ENCODE measurements around the gene RPS8. TPM values are rescaled to one million over a fixed set of nuclear protein-coding genes. Genes with fewer than 3 reads are reported as not detected.
"Not testable (repeated sequence)": the region's sequence is repeated elsewhere in the genome, so short reads cannot be mapped to it uniquely, and the experiment has no call there.

Gene RPS8
- polyA plus RNA-seq, 4 donors: 1,153 to 3,026 (median 2,284) TPM

GRCh38 chr1:44739307-44740178, 35.8 kb upstream of the RPS8 start, which contains the start of gene KIF2C:
TSS of gene KIF2C (plus strand) at chr1:44739837. CDS start at chr1:44739933, 96 bp downstream.
- 0% methylated on average over 57 of the region's 57 CpGs for WGBS, 3 donors
- DNase-seq (peak; percentile 97 to 99), FAIRE-seq (no peak)
- H3K4me1 ChIP-seq (ENCODE audit: control insufficient read depth in 3 of 3, insufficient read depth in 2 of 3, low read depth in 1 of 3, low read length in 2 of 3): peaks cover 0 to 6% (median 3%) of the 10 kb centered on the region in 3 donors
- H3K27ac ChIP-seq (ENCODE audit: low read depth in 1 of 3, low read length in 2 of 3): peak within 1 kb of the TSS; percentile 50 to 94 (median 92)
- peaks cover 0 to 8% (median 0%) of the 10 kb centered on the region in 3 donors for H3K36me3 ChIP-seq (ENCODE audit: control insufficient read depth in 3 of 3, insufficient read depth in 2 of 3, low read depth in 1 of 3, low read length in 3 of 3)
- peaks cover 0 to 5% of the 10 kb centered on the region in 2 donors for H3K9me3 ChIP-seq (ENCODE audit: control insufficient read depth in 2 of 2, insufficient read depth in 1 of 2, low read depth in 1 of 2, low read length in 1 of 2)
- no peaks in the 10 kb centered on the region for H3K27me3 ChIP-seq (ENCODE audit: control insufficient read depth in 3 of 3, insufficient read depth in 3 of 3, low read length in 3 of 3)
- H3K4me3 ChIP-seq (ENCODE audit: low read depth in 1 of 3, low read length in 3 of 3): peak within 1 kb of the TSS; percentile 37 to 76 (median 54)

DNA sequence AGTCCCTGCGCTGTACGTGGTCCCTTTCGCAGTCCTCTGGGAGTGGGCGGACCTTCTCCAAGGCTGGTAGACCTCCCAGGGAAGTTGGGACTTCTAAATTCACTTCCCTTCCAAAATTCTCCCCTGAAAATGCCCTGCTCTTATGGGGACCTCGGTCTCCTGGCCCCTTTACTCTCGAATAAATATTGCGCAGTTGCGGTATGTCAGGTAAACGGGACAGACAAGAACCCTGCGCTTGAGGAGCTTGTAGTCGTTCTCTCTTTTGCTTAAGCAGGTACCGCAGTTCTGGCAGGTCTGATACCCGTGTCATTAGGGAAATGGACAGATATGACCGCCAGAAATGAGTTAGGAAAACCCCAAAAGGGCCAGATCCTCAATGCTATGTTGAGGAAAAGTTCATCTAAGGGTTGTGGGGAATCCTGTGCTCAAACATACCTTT, 35.1 kb upstream of the RPS8 start:
- Histone ChIP-seq H3K27me3 (ENCODE audit: control insufficient read depth in 3 of 3, insufficient read depth in 3 of 3, low read length in 3 of 3) (no peaks in the 10 kb centered on the region), H3K4me1 (ENCODE audit: control insufficient read depth in 3 of 3, insufficient read depth in 2 of 3, low read depth in 1 of 3, low read length in 2 of 3) (peaks cover 0 to 6% (median 3%) of the 10 kb centered on the region in 3 donors), H3K9me3 (ENCODE audit: control insufficient read depth in 2 of 2, insufficient read depth in 1 of 2, low read depth in 1 of 2, low read length in 1 of 2) (peaks cover 0 to 5% of the 10 kb centered on the region in 2 donors), H3K27ac (ENCODE audit: low read depth in 1 of 3, low read length in 2 of 3) (peak overlapping the region in 1 of 3 donors; percentile 92), H3K36me3 (ENCODE audit: control insufficient read depth in 3 of 3, insufficient read depth in 2 of 3, low read depth in 1 of 3, low read length in 3 of 3) (peaks cover 0 to 8% (median 0%) of the 10 kb centered on the region in 3 donors), H3K4me3 (ENCODE audit: low read depth in 1 of 3, low read length in 3 of 3) (peak overlapping the region; percentile 37 to 76 (median 44))
- WGBS, 3 donors: 3 to 4% (median 3%) methylated on average over 14 of the region's 14 CpGs
- no peak for FAIRE-seq
- DNase-seq: no peak

GRCh38 chr1:44743211-44743610, 32.1 kb upstream of the RPS8 start:
- H3K4me3 ChIP-seq (ENCODE audit: low read depth in 1 of 3, low read length in 3 of 3): no peak overlapping the region
- WGBS, 3 donors: 62 to 100% (median 85%) methylated on average over 1 of the region's 1 CpG
- H3K4me1 ChIP-seq (ENCODE audit: control insufficient read depth in 3 of 3, insufficient read depth in 2 of 3, low read depth in 1 of 3, low read length in 2 of 3): peaks cover 0 to 6% (median 3%) of the 10 kb centered on the region in 3 donors
- peaks cover 0 to 17% (median 0%) of the 10 kb centered on the region in 3 donors for H3K36me3 ChIP-seq (ENCODE audit: control insufficient read depth in 3 of 3, insufficient read depth in 2 of 3, low read depth in 1 of 3, low read length in 3 of 3)
- H3K27ac ChIP-seq (ENCODE audit: low read depth in 1 of 3, low read length in 2 of 3): no peak overlapping the region
- H3K27me3 ChIP-seq (ENCODE audit: control insufficient read depth in 3 of 3, insufficient read depth in 3 of 3, low read length in 3 of 3): no peaks in the 10 kb centered on the region
- peaks cover 0 to 2% of the 10 kb centered on the region in 2 donors for H3K9me3 ChIP-seq (ENCODE audit: control insufficient read depth in 2 of 2, insufficient read depth in 1 of 2, low read depth in 1 of 2, low read length in 1 of 2)
- FAIRE-seq (no peak), DNase-seq (no peak)

GRCh38 chr1:44747878-44748277, 27.5 kb upstream of the RPS8 start:
- no peak for FAIRE-seq
- H3K4me1 ChIP-seq (ENCODE audit: control insufficient read depth in 3 of 3, insufficient read depth in 2 of 3, low read depth in 1 of 3, low read length in 2 of 3): no peaks in the 10 kb centered on the region
- peaks cover 0 to 30% (median 2%) of the 10 kb centered on the region in 3 donors for H3K36me3 ChIP-seq (ENCODE audit: control insufficient read depth in 3 of 3, insufficient read depth in 2 of 3, low read depth in 1 of 3, low read length in 3 of 3)
- H3K27ac ChIP-seq (ENCODE audit: low read depth in 1 of 3, low read length in 2 of 3): no peak overlapping the region
- no peak overlapping the region for H3K4me3 ChIP-seq (ENCODE audit: low read depth in 1 of 3, low read length in 3 of 3)
- no peaks in the 10 kb centered on the region for H3K9me3 ChIP-seq (ENCODE audit: control insufficient read depth in 2 of 2, insufficient read depth in 1 of 2, low read depth in 1 of 2, low read length in 1 of 2)
- no peak for DNase-seq
- 92 to 98% (median 95%) methylated on average over 3 of the region's 3 CpGs for WGBS, 3 donors
- no peaks in the 10 kb centered on the region for H3K27me3 ChIP-seq (ENCODE audit: control insufficient read depth in 3 of 3, insufficient read depth in 3 of 3, low read length in 3 of 3)

DNA sequence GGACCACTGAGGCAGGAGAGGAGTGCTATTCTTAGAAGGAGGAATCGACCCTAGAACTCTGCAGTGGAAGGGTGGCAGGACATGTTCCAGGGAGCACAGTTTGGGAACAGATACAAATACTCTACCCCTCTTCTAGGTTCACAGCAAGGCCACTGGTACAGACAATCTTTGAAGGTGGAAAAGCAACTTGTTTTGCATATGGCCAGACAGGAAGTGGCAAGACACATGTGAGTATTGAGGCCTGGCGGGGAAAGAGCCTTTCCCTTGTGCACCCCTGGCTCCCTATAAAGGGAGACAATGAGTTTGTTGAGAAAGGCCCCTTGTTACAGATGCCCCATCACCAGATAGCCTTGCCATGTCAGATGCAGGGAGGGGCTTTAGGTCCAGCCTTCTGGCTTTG, 17.9 kb upstream of the RPS8 start:
- no peak overlapping the region for H3K27ac ChIP-seq (ENCODE audit: low read depth in 1 of 3, low read length in 2 of 3)
- 76 to 85% (median 80%) methylated on average over 2 of the region's 2 CpGs for WGBS, 3 donors
- no peaks in the 10 kb centered on the region for H3K4me1 ChIP-seq (ENCODE audit: control insufficient read depth in 3 of 3, insufficient read depth in 2 of 3, low read depth in 1 of 3, low read length in 2 of 3)
- H3K9me3 ChIP-seq (ENCODE audit: control insufficient read depth in 2 of 2, insufficient read depth in 1 of 2, low read depth in 1 of 2, low read length in 1 of 2): no peaks in the 10 kb centered on the region
- FAIRE-seq (no peak), DNase-seq (no peak)
- no peak overlapping the region for H3K4me3 ChIP-seq (ENCODE audit: low read depth in 1 of 3, low read length in 3 of 3)
- H3K36me3 ChIP-seq (ENCODE audit: control insufficient read depth in 3 of 3, insufficient read depth in 2 of 3, low read depth in 1 of 3, low read length in 3 of 3): peaks cover 0 to 65% (median 6%) of the 10 kb centered on the region in 3 donors
- H3K27me3 ChIP-seq (ENCODE audit: control insufficient read depth in 3 of 3, insufficient read depth in 3 of 3, low read length in 3 of 3): no peaks in the 10 kb centered on the region

- 90 to 96% (median 92%) methylated on average over 11 of the region's 11 CpGs for WGBS, 3 donors
- Histone ChIP-seq H3K27ac (ENCODE audit: low read depth in 1 of 3, low read length in 2 of 3) (no peak overlapping the region), H3K9me3 (ENCODE audit: control insufficient read depth in 2 of 2, insufficient read depth in 1 of 2, low read depth in 1 of 2, low read length in 1 of 2) (no peaks in the 10 kb centered on the region), H3K36me3 (ENCODE audit: control insufficient read depth in 3 of 3, insufficient read depth in 2 of 3, low read depth in 1 of 3, low read length in 3 of 3) (peaks cover 0 to 66% (median 4%) of the 10 kb centered on the region in 3 donors), H3K4me3 (ENCODE audit: low read depth in 1 of 3, low read length in 3 of 3) (no peak overlapping the region), H3K27me3 (ENCODE audit: control insufficient read depth in 3 of 3, insufficient read depth in 3 of 3, low read length in 3 of 3) (no peaks in the 10 kb centered on the region), H3K4me1 (ENCODE audit: control insufficient read depth in 3 of 3, insufficient read depth in 2 of 3, low read depth in 1 of 3, low read length in 2 of 3) (no peaks in the 10 kb centered on the region)
- FAIRE-seq (no peak), DNase-seq (no peak)
Observed at GRCh38 chr1:44759077-44759476, 16.3 kb upstream of the RPS8 start.

DNA sequence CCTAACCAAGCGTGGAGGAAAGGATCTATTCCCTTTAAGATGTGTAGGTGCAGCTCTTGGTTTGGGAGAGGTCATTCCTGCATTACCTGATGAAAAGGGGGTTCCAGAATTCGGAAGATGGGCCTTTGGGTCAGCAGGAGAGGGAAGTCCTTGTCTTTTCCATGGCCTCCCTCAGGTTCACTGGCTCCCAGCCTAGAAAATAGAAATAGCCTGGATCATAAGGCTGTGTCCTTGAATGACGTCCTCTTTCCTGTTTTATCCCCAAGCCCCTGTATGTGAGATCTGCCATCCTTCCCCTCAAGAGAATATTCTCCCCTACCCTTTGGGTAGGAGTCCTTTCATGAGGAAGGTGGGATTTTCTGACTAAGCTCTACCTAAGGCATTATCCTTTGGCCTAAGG, 14.5 kb upstream of the RPS8 start:
- no peaks in the 10 kb centered on the region for H3K27me3 ChIP-seq (ENCODE audit: control insufficient read depth in 3 of 3, insufficient read depth in 3 of 3, low read length in 3 of 3)
- H3K4me1 ChIP-seq (ENCODE audit: control insufficient read depth in 3 of 3, insufficient read depth in 2 of 3, low read depth in 1 of 3, low read length in 2 of 3): no peaks in the 10 kb centered on the region
- DNase-seq (no peak), FAIRE-seq (no peak)
- H3K9me3 ChIP-seq (ENCODE audit: control insufficient read depth in 2 of 2, insufficient read depth in 1 of 2, low read depth in 1 of 2, low read length in 1 of 2): no peaks in the 10 kb centered on the region
- peaks cover 0 to 67% (median 4%) of the 10 kb centered on the region in 3 donors for H3K36me3 ChIP-seq (ENCODE audit: control insufficient read depth in 3 of 3, insufficient read depth in 2 of 3, low read depth in 1 of 3, low read length in 3 of 3)
- H3K4me3 ChIP-seq (ENCODE audit: low read depth in 1 of 3, low read length in 3 of 3): no peak overlapping the region
- WGBS, 3 donors: 87 to 97% (median 94%) methylated on average over 3 of the region's 3 CpGs
- no peak overlapping the region for H3K27ac ChIP-seq (ENCODE audit: low read depth in 1 of 3, low read length in 2 of 3)

DNA sequence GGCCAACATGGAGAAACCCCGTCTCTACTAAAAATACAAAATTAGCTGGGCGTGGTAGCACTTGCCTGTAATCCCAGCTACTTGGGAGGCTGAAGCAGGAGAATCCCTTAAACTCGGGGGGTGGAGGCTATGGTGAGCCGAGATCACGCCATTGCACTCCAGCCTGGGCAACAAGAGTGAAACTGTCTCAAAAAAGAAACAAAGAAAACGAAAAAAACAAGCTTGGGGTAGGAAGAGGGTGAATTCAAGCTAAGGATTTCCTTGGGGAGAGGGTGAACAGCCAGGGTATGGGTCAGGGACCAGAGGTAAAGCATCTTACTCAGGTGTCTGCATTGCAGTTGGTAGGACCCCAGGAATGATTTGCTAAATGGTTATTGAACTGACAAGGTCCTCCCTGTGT, 8.9 kb upstream of the RPS8 start:
- not testable (repeated sequence) for H3K4me1 ChIP-seq (ENCODE audit: control insufficient read depth in 3 of 3, insufficient read depth in 2 of 3, low read depth in 1 of 3, low read length in 2 of 3); H3K27me3 ChIP-seq (ENCODE audit: control insufficient read depth in 3 of 3, insufficient read depth in 3 of 3, low read length in 3 of 3); FAIRE-seq; H3K27ac ChIP-seq (ENCODE audit: low read depth in 1 of 3, low read length in 2 of 3); H3K9me3 ChIP-seq (ENCODE audit: control insufficient read depth in 2 of 2, insufficient read depth in 1 of 2, low read depth in 1 of 2, low read length in 1 of 2); DNase-seq; H3K4me3 ChIP-seq (ENCODE audit: low read depth in 1 of 3, low read length in 3 of 3)
- H3K36me3 ChIP-seq (ENCODE audit: control insufficient read depth in 3 of 3, insufficient read depth in 2 of 3, low read depth in 1 of 3, low read length in 3 of 3): peaks cover 0 to 45% (median 0%) of the 10 kb centered on the region in 3 donors
- 91 to 96% (median 96%) methylated on average over 6 of the region's 6 CpGs for WGBS, 3 donors
